H9 (cell line): ENCODE results near the gene TOGARAM2. TPM values are rescaled to one million over a fixed set of nuclear protein-coding genes. Genes with fewer than 3 reads are reported as not detected.
A peak's percentile ranks its signal among the peaks of the same experiment; 100 is the strongest.

Experiments
- DNase-seq: peaks from one replicate; pipeline ENCODE4 v3.0.0-alpha.2; 2017
- H2AFZ ChIP-seq: one replicate; pipeline ENCODE4 v1.6.1; 2013; ENCODE audit warnings: mild to moderate bottlenecking, low read length, control low read depth, moderate library complexity
- H2AK5ac ChIP-seq: 2 replicates; pipeline ENCODE4 v1.6.1; 2013; ENCODE audit warnings: low read length, control low read depth, mixed read lengths; ENCODE audit not compliant: insufficient read length
- H2BK120ac ChIP-seq: one replicate; pipeline ENCODE4 v1.6.1; 2013; ENCODE audit warnings: low read depth, mild to moderate bottlenecking, low read length, control low read depth, inconsistent platforms; ENCODE audit not compliant: poor library complexity, severe bottlenecking
- H2BK12ac ChIP-seq: 2 replicates; pipeline ENCODE4 v1.6.1; 2013; ENCODE audit warnings: low read length, control low read depth, mixed read lengths, low read depth; ENCODE audit not compliant: insufficient read length
- H2BK15ac ChIP-seq: 2 replicates; pipeline ENCODE4 v1.6.1; 2013; ENCODE audit warnings: low read depth, low read length, control low read depth
- H2BK20ac ChIP-seq: one replicate; pipeline ENCODE4 v1.6.1; 2013; ENCODE audit warnings: low read depth, mild to moderate bottlenecking, low read length, control low read depth, inconsistent platforms; ENCODE audit not compliant: poor library complexity, severe bottlenecking
- H2BK5ac ChIP-seq: 2 replicates; pipeline ENCODE4 v1.6.1; 2013; ENCODE audit warnings: low read length, control low read depth, mixed read lengths; ENCODE audit not compliant: insufficient read length
- H3K14ac ChIP-seq: 2 replicates; pipeline ENCODE4 v1.6.1; 2013; ENCODE audit warnings: low read length, control low read depth; ENCODE audit not compliant: insufficient read depth
- H3K18ac ChIP-seq: 2 replicates; pipeline ENCODE4 v1.6.1; 2013; ENCODE audit warnings: low read depth, mild to moderate bottlenecking, mixed read lengths, low read length, control low read depth; ENCODE audit not compliant: insufficient read length
- H3K23ac ChIP-seq: 2 replicates; pipeline ENCODE4 v1.6.1; 2013; ENCODE audit warnings: low read length, control low read depth, mixed read lengths, low read depth; ENCODE audit not compliant: insufficient read length
- H3K23me2 ChIP-seq: 2 replicates; pipeline ENCODE4 v1.6.1; 2013; ENCODE audit warnings: low read depth, mild to moderate bottlenecking, mixed read lengths, low read length, control low read depth; ENCODE audit not compliant: insufficient read length, poor library complexity, severe bottlenecking
- H3K27ac ChIP-seq: 2 replicates; pipeline ENCODE4 v1.5.1; 2013; ENCODE audit warnings: low read length, control low read depth, mixed read lengths, low read depth; ENCODE audit not compliant: insufficient read length
- H3K27me3 ChIP-seq: 2 replicates; pipeline ENCODE4 v1.6.1; 2013; ENCODE audit warnings: low read length, control low read depth, inconsistent platforms; ENCODE audit not compliant: insufficient read depth
- H3K4ac ChIP-seq: 2 replicates; pipeline ENCODE4 v1.6.1; 2013; ENCODE audit warnings: low read depth, mild to moderate bottlenecking, control low read depth, inconsistent platforms, low read length, moderate library complexity
- H3K4me1 ChIP-seq: 2 replicates; pipeline ENCODE4 v1.6.1; 2013; ENCODE audit warnings: low read length, control low read depth, inconsistent platforms; ENCODE audit not compliant: insufficient read depth
- H3K4me2 ChIP-seq: 2 replicates; pipeline ENCODE4 v1.6.1; 2013; ENCODE audit warnings: low read length, control low read depth, mixed read lengths; ENCODE audit not compliant: insufficient read length, insufficient read depth
- H3K56ac ChIP-seq: 2 replicates; pipeline ENCODE4 v1.6.1; 2013; ENCODE audit warnings: low read depth, mild to moderate bottlenecking, mixed read lengths, low read length, control low read depth; ENCODE audit not compliant: insufficient read length
- H3K79me1 ChIP-seq: 2 replicates; pipeline ENCODE4 v1.6.1; 2013; ENCODE audit warnings: low read depth, mild to moderate bottlenecking, moderate library complexity, low read length, control low read depth, inconsistent platforms; ENCODE audit not compliant: insufficient read depth, poor library complexity, severe bottlenecking
- H3K79me2 ChIP-seq: 2 replicates; pipeline ENCODE4 v1.6.1; 2013; ENCODE audit warnings: low read length, control low read depth, inconsistent platforms; ENCODE audit not compliant: insufficient read depth
- H3K9ac ChIP-seq: 2 replicates; pipeline ENCODE4 v1.6.1; 2013; ENCODE audit warnings: low read length, control low read depth, mixed read lengths; ENCODE audit not compliant: insufficient read length; ENCODE audit errors: extremely low read depth
- H3K9me3 ChIP-seq: one replicate; pipeline ENCODE4 v1.6.1; 2013; ENCODE audit warnings: low read depth, low read length, inconsistent platforms; ENCODE audit not compliant: control insufficient read depth
- H3T11ph ChIP-seq: one replicate; pipeline ENCODE4 v1.6.1; 2013; ENCODE audit warnings: mild to moderate bottlenecking, low read length, control low read depth, inconsistent platforms
- H4K20me1 ChIP-seq: one replicate; pipeline ENCODE4 v1.6.1; 2013; ENCODE audit not compliant: control insufficient read depth, insufficient read length, insufficient read depth
- H4K5ac ChIP-seq: 2 replicates; pipeline ENCODE4 v1.6.1; 2013; ENCODE audit warnings: low read depth, mild to moderate bottlenecking, mixed read lengths, low read length, control low read depth; ENCODE audit not compliant: insufficient read length
- H4K8ac ChIP-seq: replicated peaks from 2 replicates; pipeline ENCODE4 v1.6.1; 2013; ENCODE audit warnings: low read length, control low read depth, mixed read lengths, low read depth; ENCODE audit not compliant: insufficient read length
- H4K91ac ChIP-seq: 2 replicates; pipeline ENCODE4 v1.6.1; 2013; ENCODE audit warnings: low read depth, mild to moderate bottlenecking, moderate library complexity, mixed read lengths, low read length, control low read depth; ENCODE audit not compliant: insufficient read length
- H3K27ac Mint-ChIP-seq, 3 experiments: 2 replicates in 2 of 3; 3 replicates in 1 of 3; pipeline ENCODE4 v1.8.0; 2020 to 2021; ENCODE audit warnings: mixed read lengths in 3 of 3, mild to moderate bottlenecking in 1 of 3, moderate library complexity in 1 of 3
- H3K27me3 Mint-ChIP-seq: 2 replicates; pipeline ENCODE4 v1.8.0; 2021; ENCODE audit warnings: low read depth, mild to moderate bottlenecking, moderate library complexity, mixed read lengths
- H3K36me3 Mint-ChIP-seq, 3 experiments: 2 replicates in 2 of 3; 3 replicates in 1 of 3; pipeline ENCODE4 v1.8.0; 2020 to 2021; ENCODE audit warnings: low read depth in 3 of 3, mixed read lengths in 3 of 3; ENCODE audit not compliant: insufficient read depth in 1 of 3
- H3K4me1 Mint-ChIP-seq, 2 experiments: 2 replicates each; pipeline ENCODE4 v1.8.0; 2020; ENCODE audit warnings: mixed read lengths in 2 of 2
- H3K4me3 Mint-ChIP-seq, 2 experiments: 2 replicates in 1 of 2; 3 replicates in 1 of 2; pipeline ENCODE4 v1.8.0; 2020 to 2021; ENCODE audit warnings: mild to moderate bottlenecking in 2 of 2, mixed read lengths in 2 of 2, moderate library complexity in 1 of 2
- H3K9me3 Mint-ChIP-seq, 2 experiments: 2 replicates in 1 of 2; 3 replicates in 1 of 2; pipeline ENCODE4 v1.8.0; 2020; ENCODE audit warnings: mild to moderate bottlenecking in 2 of 2, mixed read lengths in 2 of 2, moderate library complexity in 1 of 2
- WGBS: extraction: QIAGEN DNeasy Blood & Tissue Kit; methylation state at CpG from one replicate; pipeline ENCODE4 v1.1.7; 2013; ENCODE audit warnings: missing lambda C conversion rate, low lambda C conversion rate, mixed read lengths; ENCODE audit not compliant: insufficient read length; ENCODE audit errors: extremely low coverage; 5-methylcytosine and 5-hydroxymethylcytosine counted together
- total RNA-seq: library from RNA; stranded (reverse); gene quantifications from 2 replicates; pipeline ENCODE4 v1.2.1, GENCODE V29; 2021
- TF ChIP-seq, protein P1 (sequence below): fragments of 200-600 bp; sonication (generic); conservative IDR thresholded peaks from 3 replicates; pipeline ENCODE4 v1.8.0; 2021; ENCODE audit warnings: antibody characterized with exemption, mild to moderate bottlenecking

The TOGARAM2 gene
- total RNA-seq, 1 experiment from 2014 or later: 0.83 TPM

DNA sequence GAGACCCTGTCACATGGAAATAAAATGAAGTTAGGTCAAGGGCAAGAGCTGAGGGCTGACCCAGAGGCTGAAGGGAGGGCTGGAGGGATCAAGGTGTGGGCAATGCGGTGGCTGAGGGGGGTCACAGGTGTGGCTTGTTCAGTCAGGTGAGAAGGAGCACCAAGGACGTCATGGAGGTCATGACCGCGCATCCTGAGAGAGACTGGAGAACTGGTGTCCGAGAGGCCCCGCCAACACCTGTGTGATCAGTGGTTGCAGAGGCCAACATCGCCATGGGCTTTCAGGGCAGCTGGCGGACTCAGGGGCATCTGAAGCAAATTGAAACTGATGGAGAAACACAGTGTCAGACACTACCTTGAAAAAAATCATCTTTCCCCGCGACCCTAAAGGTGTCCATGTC lies 13.0 kb downstream of the TOGARAM2 start:
- no peak overlapping the region for H3K23ac ChIP-seq
- H3K79me1 ChIP-seq: no peaks in the 10 kb centered on the region
- Mint-ChIP-seq H3K4me1 (peaks cover 5 to 10% of the 10 kb centered on the region in 2 experiments), H3K27me3 (peaks cover 3% of the 10 kb centered on the region), H3K9me3 (no peaks in the 10 kb centered on the region), H3K27ac (peak overlapping the region in 1 of 3 experiments; percentile 76; a peak in 2 of 7 replicates), H3K36me3 (no peaks in the 10 kb centered on the region), H3K4me3 (no peak overlapping the region)
- H4K5ac ChIP-seq: no peak overlapping the region
- peaks cover 2% of the 10 kb centered on the region; the same call in 1 of the 2 replicates for H3K27me3 ChIP-seq
- H2BK120ac ChIP-seq: no peak overlapping the region
- TF ChIP-seq, protein P1, sequence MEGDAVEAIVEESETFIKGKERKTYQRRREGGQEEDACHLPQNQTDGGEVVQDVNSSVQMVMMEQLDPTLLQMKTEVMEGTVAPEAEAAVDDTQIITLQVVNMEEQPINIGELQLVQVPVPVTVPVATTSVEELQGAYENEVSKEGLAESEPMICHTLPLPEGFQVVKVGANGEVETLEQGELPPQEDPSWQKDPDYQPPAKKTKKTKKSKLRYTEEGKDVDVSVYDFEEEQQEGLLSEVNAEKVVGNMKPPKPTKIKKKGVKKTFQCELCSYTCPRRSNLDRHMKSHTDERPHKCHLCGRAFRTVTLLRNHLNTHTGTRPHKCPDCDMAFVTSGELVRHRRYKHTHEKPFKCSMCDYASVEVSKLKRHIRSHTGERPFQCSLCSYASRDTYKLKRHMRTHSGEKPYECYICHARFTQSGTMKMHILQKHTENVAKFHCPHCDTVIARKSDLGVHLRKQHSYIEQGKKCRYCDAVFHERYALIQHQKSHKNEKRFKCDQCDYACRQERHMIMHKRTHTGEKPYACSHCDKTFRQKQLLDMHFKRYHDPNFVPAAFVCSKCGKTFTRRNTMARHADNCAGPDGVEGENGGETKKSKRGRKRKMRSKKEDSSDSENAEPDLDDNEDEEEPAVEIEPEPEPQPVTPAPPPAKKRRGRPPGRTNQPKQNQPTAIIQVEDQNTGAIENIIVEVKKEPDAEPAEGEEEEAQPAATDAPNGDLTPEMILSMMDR: no peak
- WGBS: no CpG with 5 or more reads among the region's 10 CpGs
- no peak overlapping the region for H3K4me2 ChIP-seq
- no peaks in the 10 kb centered on the region for H3K23me2 ChIP-seq
- H4K91ac ChIP-seq: no peak overlapping the region
- no peaks in the 10 kb centered on the region for H4K20me1 ChIP-seq
- H2BK20ac ChIP-seq: no peak overlapping the region
- DNase-seq: no peak
- H2AK5ac ChIP-seq: no peak overlapping the region
- H3K9me3 ChIP-seq: no peaks in the 10 kb centered on the region
- H3K14ac ChIP-seq: no peak overlapping the region; the same call in 1 of the 2 replicates
- no peak overlapping the region for H2BK15ac ChIP-seq
- no peak overlapping the region for H2BK12ac ChIP-seq
- H3K4ac ChIP-seq: no peak overlapping the region
- H3K27ac ChIP-seq: no peak overlapping the region
- no peaks in the 10 kb centered on the region; the same call in 1 of the 2 replicates for H3K4me1 ChIP-seq
- H3K18ac ChIP-seq: no peak overlapping the region
- H2AFZ ChIP-seq: no peak overlapping the region
- H3K56ac ChIP-seq: no peak overlapping the region
- no peak overlapping the region for H4K8ac ChIP-seq
- no peak overlapping the region for H3T11ph ChIP-seq
- H3K9ac ChIP-seq: no peak overlapping the region
- no peak overlapping the region for H2BK5ac ChIP-seq
- H3K79me2 ChIP-seq: no peaks in the 10 kb centered on the region
